HG03064 (cell line): Measurements from ENCODE around the gene ALPK3.

ENCODE experiments used
- ATAC-seq: cut with Tn5 transposase; IDR thresholded peaks from one replicate; pipeline ENCODE4 v1.9.1; 2021; ENCODE audit warnings: low read depth; ENCODE audit not compliant: unreplicated experiment

ALPK3 gene

GRCh38 chr15:84823282-84823878, 6.2 kb downstream of the ALPK3 start:
- no peak for ATAC-seq

DNA sequence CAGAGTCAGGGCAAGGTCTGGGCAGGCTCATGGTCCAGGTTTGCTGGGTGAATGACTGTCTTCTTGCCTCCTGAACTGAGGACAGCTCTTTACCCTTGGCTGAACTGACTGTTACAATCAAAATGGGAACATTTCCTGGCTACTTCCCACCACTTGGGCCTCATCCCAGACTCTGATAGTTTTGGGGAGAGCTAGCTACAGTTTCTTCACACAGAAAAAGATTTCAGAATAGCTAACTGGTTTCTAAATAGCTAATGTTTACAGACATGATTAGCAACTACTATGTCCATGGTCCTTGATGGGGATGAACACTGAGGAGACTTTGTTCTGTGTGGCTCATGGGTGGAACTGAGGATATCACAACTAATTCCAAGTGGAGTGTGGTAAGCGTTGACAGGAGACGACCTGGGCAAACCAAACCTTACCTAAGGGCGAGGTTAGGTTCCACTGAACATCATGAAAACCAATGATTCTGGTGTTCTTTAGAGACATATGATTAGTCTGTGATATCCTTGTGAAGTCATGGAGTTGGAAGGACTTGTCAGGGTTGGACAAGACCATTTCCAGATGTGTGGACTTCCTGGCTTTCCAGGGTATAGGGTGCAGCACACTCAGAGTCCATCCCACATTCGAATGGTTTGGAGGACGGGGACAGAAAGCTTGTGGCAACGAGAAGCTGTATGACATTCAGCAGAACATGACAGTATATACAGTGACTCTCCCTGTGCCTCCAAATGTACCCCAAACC, 7.3 kb downstream of the ALPK3 start:
- ATAC-seq = no peak

DNA sequence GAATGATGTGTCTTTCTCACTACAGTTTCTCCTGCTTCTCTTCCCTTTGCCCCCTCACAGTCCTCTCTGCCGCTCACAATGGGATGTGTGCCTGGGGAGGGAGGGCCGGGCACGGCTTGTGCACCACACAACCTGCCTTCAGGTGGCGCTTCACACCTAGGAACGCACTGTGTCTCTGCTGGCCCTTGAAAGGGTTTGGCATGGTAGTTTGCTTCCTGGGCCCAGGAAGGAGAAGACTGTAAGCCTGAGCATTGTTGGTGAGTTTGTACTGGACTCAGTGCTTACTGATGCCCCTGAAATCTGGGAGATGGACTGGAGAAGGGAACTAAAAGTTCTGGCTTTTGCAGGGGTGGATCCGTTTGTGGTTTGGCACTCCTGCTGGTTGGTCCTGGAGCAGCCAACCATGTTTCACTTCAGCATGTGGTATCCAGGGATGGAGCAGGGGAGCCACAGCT, 9.2 kb downstream of the ALPK3 start:
- no peak for ATAC-seq

DNA sequence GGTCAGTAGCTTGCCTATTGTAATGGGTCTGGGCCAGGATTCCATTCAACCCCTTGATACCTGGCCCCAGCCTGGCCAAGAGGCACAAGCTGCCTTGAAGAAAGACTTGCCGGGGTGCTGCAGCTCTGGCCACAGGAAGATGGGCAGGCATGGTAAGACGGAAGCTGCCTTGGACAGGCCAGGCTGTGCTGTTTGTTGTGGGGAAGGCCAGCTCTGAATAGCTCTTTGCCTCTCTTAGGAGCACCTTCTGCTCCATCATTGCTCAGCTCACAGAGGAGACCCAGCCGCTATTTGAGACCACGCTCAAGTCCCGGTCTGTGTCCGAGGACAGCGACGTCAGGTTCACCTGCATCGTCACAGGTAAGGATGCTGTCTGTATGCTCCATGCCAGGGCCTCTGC, 10.1 kb downstream of the ALPK3 start:
- ATAC-seq = no peak

DNA sequence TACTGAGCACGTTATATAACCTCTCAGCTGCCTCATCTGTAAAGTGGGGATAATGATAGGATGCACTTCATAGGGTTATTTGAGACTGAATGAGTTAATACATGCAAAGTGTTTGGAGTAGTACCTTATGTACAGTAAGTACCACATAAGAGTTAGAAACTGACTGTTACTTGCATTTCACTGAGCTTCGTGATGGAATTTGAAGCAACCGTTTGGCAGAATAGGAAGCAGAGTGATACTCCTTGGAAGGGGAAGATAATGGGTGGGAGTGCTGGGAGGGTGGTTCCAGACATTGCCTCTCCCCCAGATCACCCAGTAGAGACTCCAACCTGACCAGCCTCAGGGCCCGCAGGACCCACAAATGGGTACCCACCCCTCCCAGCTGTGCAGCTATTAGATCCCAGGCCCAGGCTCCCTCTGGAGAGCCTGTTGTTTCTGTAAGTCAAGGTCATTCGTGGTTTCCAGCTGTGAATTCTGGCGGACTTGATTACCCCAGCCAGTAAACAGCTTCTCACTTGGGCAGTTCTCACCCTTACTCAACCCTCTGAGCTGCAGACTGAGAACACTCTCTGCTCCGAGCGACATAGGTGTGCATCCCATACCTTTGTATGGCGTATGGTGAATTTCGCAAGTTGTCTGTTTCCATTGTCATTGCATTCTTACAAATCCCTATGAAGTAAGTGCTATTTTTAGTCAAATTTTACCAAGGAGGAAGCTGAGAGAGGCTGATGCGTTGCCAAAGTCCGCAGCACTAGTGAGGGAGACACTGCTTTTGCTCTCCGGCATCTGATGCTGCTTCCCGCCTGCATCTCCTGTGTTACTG, 11.1 kb downstream of the ALPK3 start:
- no peak for ATAC-seq

DNA sequence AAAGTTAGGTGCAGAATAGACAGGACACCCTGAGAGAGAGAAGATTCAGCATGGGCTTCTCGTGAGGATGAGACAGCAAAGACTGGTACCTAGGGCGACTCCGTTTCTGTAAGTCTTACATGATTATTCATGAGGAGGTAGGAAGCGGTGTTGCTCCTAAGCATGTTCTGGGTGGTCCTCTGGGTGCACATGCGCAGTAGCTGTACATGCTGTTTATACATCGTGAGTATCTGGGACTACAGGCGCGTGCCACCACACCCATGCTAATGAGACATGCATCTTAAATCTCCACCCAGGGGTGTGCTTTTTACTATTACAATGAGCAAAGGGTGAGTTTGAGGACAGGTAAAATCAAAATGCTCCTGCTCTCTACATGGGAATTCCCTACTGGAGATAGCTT, 12.3 kb downstream of the ALPK3 start:
- ATAC-seq = no peak

DNA sequence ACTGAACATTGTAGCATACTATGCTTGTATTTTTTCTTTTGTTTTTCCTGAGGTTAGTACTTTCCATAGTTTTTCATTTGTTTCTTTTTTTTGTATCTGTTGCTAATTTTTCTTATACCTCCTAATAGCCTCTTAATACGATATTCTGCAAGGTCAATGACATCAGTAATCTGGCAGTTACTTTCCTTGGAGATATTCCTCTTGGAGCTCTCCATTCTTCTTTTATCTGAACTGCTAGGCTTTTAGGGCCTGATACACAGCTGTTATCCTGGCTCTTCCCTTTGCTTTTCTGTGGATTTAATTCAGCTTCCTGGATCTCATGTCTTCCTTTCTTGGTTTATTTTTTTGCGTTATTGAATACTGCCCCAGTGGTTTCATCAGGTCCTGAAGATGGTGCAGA, 12.9 kb downstream of the ALPK3 start:
- ATAC-seq = no peak

- ATAC-seq = no peak
Measured at GRCh38 chr15:84831028-84831427, 13.9 kb downstream of the ALPK3 start.

GRCh38 chr15:84831613-84832012, 14.5 kb downstream of the ALPK3 start:
- ATAC-seq = no peak

DNA sequence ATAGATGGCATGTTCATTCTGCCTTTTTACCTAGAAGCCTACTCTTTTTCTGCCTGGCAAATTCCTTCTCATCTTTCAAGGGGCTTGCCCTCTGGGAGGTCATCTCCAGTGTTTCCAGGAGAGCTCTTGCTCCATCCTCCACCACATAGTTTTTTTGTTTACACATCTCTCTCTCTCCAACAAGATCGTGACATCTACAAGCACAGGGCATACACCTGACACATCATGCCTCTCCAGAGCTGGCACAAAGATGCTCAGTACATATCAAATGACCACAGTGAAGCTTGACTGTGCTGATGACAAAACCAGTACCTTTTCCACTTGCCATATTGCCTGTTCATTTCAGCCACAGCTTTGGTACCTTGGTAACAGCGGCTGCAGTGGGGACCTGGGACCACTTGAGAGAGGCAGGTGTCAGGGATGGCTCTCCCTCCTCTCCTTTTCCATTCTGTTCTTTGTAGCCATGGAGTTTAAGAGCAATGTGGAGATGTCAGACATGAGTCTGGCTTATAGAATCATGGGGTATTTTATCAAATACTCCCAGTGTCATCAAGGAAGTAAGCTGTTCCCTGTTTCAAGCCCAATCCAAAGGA, 15.4 kb downstream of the ALPK3 start:
- no peak for ATAC-seq

DNA sequence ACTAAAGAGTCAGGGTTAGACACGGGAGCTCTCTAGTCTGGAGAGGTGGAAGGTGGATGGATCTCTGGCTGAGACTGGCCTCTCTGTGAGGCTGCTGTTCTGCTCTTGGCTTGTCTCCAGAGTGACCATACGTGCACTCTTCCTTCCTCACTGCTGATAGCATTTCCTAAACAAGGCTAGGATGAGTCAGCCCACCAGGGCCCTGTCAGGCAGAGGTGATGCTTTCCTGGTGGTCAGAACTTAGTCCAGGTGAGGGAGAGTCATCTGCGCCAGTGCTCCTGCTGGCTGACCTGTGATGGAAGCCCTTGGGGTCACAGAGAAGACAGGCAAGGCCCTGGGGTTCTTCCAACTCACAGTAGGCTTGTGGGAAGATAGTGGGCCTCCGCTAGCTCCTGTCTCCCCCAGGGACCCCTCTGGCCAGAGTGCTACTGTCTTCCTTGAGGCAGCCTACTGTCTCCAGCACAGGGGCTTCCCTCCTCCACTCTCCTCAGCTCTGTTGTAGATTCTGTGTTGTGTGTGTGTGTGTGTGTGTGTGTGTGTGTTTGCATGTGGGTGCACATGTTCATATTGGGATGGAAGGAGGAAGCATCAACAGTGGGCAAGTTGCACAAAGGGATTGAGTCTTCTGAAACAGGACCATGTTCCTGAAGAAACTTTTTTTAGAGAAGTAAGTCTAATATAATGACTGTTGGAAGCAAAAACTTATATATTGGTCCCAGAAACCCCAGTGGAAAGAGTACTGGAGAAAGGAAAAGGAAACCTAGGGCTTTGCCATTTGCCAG, 16.5 kb downstream of the ALPK3 start:
- ATAC-seq = no peak

DNA sequence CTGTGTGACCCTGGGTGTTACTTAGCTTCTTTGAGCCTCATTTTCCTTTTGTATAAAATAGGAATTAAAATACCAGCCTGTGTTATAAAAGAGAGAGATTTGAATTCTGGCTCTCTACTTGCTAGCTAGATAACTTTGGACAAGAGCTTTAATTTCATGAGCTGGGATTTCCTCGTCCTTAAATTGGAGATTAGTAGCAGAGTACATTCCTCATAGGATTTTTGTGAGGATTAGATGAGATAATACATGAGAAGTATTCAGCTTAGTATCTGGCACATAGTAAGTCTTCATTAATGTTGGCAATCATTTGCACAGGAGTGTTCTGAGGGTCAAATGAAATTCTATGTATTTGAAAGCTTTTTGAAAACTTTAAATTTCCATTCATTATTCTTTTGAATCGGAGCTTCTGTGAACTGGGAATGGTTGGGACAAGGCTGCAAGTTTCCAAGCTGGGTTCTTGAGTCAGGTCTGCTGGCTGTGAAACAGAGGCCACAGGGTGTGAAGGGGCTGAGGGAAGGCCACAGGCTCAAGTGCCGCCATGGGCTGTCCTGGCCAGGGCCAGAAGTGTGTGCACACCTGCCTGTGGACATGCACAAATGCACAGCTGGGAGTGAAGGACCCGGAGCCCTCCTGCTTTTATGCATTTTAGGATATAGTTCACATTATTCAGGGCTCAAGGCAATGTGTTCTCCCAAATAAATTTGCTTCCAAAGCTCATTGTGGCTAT, 17.2 kb downstream of the ALPK3 start:
- ATAC-seq = no peak

DNA sequence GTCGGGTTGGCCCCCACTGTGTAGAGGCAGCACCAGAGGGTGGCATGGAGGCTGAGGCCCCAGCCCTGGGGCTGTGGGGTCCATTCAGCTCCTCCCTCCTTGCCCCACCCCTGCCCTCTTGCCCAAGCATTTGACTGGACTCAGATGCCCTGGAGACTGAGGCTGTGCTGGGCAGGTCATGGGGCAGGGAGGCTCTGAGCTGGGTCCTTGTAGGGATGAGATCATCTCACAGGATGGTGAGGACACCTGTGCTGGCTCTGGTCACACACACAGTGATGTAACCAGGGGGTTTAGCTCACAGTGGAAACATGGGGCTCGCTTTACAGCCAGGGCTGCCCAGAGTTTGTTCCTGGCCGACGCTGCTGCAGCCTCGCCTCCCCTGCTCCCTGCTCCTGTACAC, 17.8 kb downstream of the ALPK3 start:
- no peak for ATAC-seq

GRCh38 chr15:84835661-84836337, 18.6 kb downstream of the ALPK3 start:
- no peak for ATAC-seq

DNA sequence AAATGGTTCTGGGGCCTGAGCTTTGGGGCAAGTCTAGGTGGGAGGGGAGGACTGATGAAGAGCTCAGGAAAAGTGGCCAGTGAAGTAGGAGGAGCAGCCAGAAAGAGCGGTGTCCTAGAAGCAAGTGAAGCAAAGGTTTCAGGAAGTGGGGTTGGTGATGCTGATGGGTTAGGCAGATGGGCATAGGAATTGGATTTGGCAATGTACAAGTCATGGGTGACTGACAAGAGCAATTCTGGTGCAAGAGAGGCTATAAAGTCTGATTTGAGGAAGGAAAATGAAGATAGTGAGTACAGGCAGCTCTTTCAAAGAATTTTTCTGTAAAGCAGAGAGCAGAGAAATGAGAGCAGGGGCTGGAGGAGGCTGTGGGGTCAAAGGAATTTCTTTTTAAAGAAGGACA, 19.7 kb downstream of the ALPK3 start:
- ATAC-seq = no peak

- ATAC-seq = no peak
Measured at GRCh38 chr15:84839714-84840113, 22.6 kb downstream of the ALPK3 start.

DNA sequence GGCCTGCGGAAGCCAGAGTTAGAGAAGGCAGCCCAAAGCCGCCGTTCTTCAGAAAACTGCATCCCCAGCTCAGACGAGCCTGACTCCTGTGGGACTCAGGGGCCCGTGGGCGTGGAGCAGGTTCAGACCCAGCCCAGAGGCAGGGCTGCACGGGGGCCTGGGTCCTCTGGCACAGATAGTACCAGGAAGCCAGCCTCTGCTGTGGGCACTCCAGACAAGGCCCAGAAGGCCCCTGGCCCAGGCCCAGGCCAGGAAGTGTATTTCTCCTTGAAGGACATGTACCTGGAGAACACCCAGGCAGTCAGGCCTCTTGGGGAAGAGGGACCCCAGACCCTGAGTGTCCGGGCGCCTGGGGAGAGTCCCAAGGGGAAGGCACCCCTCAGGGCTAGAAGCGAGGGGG, 23.1 kb downstream of the ALPK3 start:
- no peak for ATAC-seq

GRCh38 chr15:84840741-84841429, 23.7 kb downstream of the ALPK3 start:
- no peak for ATAC-seq

DNA sequence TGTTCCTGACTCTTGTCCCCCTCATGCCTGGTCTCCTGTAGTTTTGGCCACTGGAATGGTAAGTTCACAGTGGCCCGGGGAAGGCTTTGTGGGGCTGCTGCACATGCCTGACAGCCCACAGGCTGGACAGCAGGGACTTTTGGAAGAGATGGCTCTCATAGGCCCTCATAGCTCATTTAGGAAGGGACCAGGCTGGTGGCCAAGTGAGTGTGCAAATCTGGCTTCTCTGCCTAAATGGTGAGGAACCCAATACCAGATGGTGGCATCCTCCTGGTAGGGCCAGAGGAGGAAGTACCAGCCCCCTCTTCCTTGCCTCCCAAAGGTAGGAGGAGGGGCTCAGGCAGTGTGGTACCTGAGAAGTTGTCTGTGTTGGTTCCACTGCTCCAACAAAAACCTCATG, 25.6 kb downstream of the ALPK3 start:
- ATAC-seq = no peak
